Endothelial cell of umbilical vein (primary cell): ENCODE measurements around the gene STXBP5L.

ENCODE experiments used
- MAX ChIP-seq: IDR thresholded peaks from 2 replicates; pipeline ENCODE4 v1.6.1; 2011; ENCODE audit not compliant: insufficient read depth, insufficient read length
- POLR2A ChIP-seq: IDR thresholded peaks from 2 replicates; pipeline ENCODE4 v1.6.1; 2012; ENCODE audit warnings: low read depth, mild to moderate bottlenecking, control low read depth, low read length
- POLR2AphosphoS5 ChIP-seq: IDR thresholded peaks from 2 replicates; pipeline ENCODE4 v1.6.1; 2012; ENCODE audit warnings: low read depth, mild to moderate bottlenecking, control low read depth, low read length, moderate library complexity; ENCODE audit not compliant: insufficient read depth
- TF ChIP-seq, protein P1 (sequence below), 2 donors: IDR thresholded peaks; 1 replicate in 1 of 2; 2 replicates in 1 of 2; pipeline ENCODE4 v1.5.1; 2011; ENCODE audit warnings: low read length in 2 of 2, mild to moderate bottlenecking in 2 of 2, moderate library complexity in 2 of 2, control low read depth in 1 of 2, inconsistent platforms in 1 of 2, low read depth in 1 of 2; ENCODE audit not compliant: insufficient read depth in 1 of 2; ENCODE audit errors: extremely low read depth in 1 of 2

GRCh38 chr3:121324320-121324719 lies 416.3 kb downstream of the STXBP5L start:
- TF ChIP-seq MAX (no peak), POLR2A (no peak), POLR2AphosphoS5 (no peak)
- TF ChIP-seq, protein P1, sequence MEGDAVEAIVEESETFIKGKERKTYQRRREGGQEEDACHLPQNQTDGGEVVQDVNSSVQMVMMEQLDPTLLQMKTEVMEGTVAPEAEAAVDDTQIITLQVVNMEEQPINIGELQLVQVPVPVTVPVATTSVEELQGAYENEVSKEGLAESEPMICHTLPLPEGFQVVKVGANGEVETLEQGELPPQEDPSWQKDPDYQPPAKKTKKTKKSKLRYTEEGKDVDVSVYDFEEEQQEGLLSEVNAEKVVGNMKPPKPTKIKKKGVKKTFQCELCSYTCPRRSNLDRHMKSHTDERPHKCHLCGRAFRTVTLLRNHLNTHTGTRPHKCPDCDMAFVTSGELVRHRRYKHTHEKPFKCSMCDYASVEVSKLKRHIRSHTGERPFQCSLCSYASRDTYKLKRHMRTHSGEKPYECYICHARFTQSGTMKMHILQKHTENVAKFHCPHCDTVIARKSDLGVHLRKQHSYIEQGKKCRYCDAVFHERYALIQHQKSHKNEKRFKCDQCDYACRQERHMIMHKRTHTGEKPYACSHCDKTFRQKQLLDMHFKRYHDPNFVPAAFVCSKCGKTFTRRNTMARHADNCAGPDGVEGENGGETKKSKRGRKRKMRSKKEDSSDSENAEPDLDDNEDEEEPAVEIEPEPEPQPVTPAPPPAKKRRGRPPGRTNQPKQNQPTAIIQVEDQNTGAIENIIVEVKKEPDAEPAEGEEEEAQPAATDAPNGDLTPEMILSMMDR (IDR thresholded peaks at IDR 0.05; ENCODE audit: extremely low read depth in 1 of 2, insufficient read depth in 1 of 2, low read depth in 1 of 2, low read length in 2 of 2), result no peak
